IMR-90 (cell line): ENCODE data around the gene HOXA13. TPM values are rescaled to one million over a fixed set of nuclear protein-coding genes. Genes with fewer than 3 reads are reported as not detected.

Source experiments
- ATAC-seq: fragments of 200-7000 bp; cut with Tn5 transposase; 2 replicates; pipeline ENCODE4 v1.9.1; 2020; ENCODE audit warnings: low read depth, mild to moderate bottlenecking, moderate library complexity
- BruUV-seq: library from RNA; stranded (reverse); fragments of 400-500 nt; replicated peaks from 2 replicates; lab custom pipeline; 2021; lab: Mats Ljungman, UMichigan
- CTCF ChIA-PET: fragments of 300-600 bp; formaldehyde crosslinking; extraction: SDS; loops from one replicate; lab custom pipeline; 2021; ENCODE audit warnings: antibody characterized with exemption; lab: Yijun Ruan, JAX
- POLR2A ChIA-PET: fragments of 300-600 bp; sonication (Branson Sonifier 250); formaldehyde crosslinking; loops from one replicate; lab custom pipeline; 2022; ENCODE audit warnings: antibody characterized with exemption; ENCODE audit not compliant: unreplicated experiment; lab: Charles Lee
- DNase-seq: peaks from one replicate; pipeline ENCODE4 v3.0.0; 2013
- H2AFZ ChIP-seq: replicated peaks from 2 replicates; pipeline ENCODE3; 2013; ENCODE audit warnings: low read length, mild to moderate bottlenecking; ENCODE audit not compliant: poor library complexity
- H2AK5ac ChIP-seq: 2 replicates; pipeline ENCODE4 v1.6.1; 2013; ENCODE audit warnings: low read depth, low read length, inconsistent platforms
- H2AK9ac ChIP-seq: replicated peaks from 2 replicates; pipeline ENCODE3; 2013; ENCODE audit warnings: mild to moderate bottlenecking, low read depth, low read length, moderate library complexity; ENCODE audit not compliant: poor library complexity
- H2BK120ac ChIP-seq: 2 replicates; pipeline ENCODE4 v1.6.1; 2013; ENCODE audit warnings: low read depth, low read length, inconsistent platforms
- H2BK15ac ChIP-seq: 3 replicates; pipeline ENCODE4 v1.6.1; 2013; ENCODE audit warnings: low read depth, low read length, inconsistent platforms
- H2BK20ac ChIP-seq: 2 replicates; pipeline ENCODE4 v1.6.1; 2013; ENCODE audit warnings: low read depth, mild to moderate bottlenecking, inconsistent platforms, low read length, moderate library complexity
- H2BK5ac ChIP-seq: 2 replicates; pipeline ENCODE4 v1.6.1; 2013; ENCODE audit warnings: mild to moderate bottlenecking, low read depth, low read length, inconsistent platforms; ENCODE audit not compliant: poor library complexity, severe bottlenecking
- H3K14ac ChIP-seq: replicated peaks from 2 replicates; pipeline ENCODE4 v1.6.1; 2013; ENCODE audit warnings: low read depth, low read length, inconsistent platforms
- H3K18ac ChIP-seq: 2 replicates; pipeline ENCODE4 v1.6.1; 2013; ENCODE audit warnings: low read depth, low read length, control low read depth
- H3K23ac ChIP-seq: 2 replicates; pipeline ENCODE4 v1.6.1; 2013; ENCODE audit warnings: low read depth, low read length, inconsistent platforms
- H3K27ac ChIP-seq: 2 replicates; pipeline ENCODE4 v1.5.1; 2013; ENCODE audit warnings: mild to moderate bottlenecking, control low read depth, low read length; ENCODE audit not compliant: insufficient read depth
- H3K27me3 ChIP-seq: 2 replicates; pipeline ENCODE4 v1.6.1; 2013; ENCODE audit warnings: low read length; ENCODE audit not compliant: control insufficient read depth, insufficient read depth
- H3K36me3 ChIP-seq: 2 replicates; pipeline ENCODE4 v1.6.1; 2013; ENCODE audit warnings: low read length, mixed read lengths; ENCODE audit not compliant: control insufficient read depth, insufficient read depth
- H3K4ac ChIP-seq: 2 replicates; pipeline ENCODE4 v1.6.1; 2013; ENCODE audit warnings: low read depth, low read length, inconsistent platforms
- H3K4me1 ChIP-seq: 2 replicates; pipeline ENCODE4 v1.6.1; 2013; ENCODE audit warnings: low read length, mixed read lengths; ENCODE audit not compliant: control insufficient read depth, insufficient read depth
- H3K4me2 ChIP-seq: 2 replicates; pipeline ENCODE4 v1.6.1; 2013; ENCODE audit warnings: low read depth, mild to moderate bottlenecking, control low read depth, low read length, moderate library complexity
- H3K4me3 ChIP-seq: 2 replicates; pipeline ENCODE4 v1.5.1; 2013; ENCODE audit warnings: low read depth, mild to moderate bottlenecking, control low read depth, low read length, moderate library complexity; ENCODE audit not compliant: insufficient read depth
- H3K56ac ChIP-seq: 2 replicates; pipeline ENCODE4 v1.6.1; 2013; ENCODE audit warnings: low read length, inconsistent platforms; ENCODE audit not compliant: insufficient read depth; ENCODE audit errors: extremely low read depth
- H3K79me1 ChIP-seq, 2 experiments: 2 replicates each; pipeline ENCODE4 v1.6.1; 2013; ENCODE audit warnings: low read length in 2 of 2, inconsistent platforms in 1 of 2, low read depth in 1 of 2
- H3K9ac ChIP-seq: 2 replicates; pipeline ENCODE4 v1.6.1; 2013; ENCODE audit warnings: low read depth, low read length, control low read depth
- H3K9me1 ChIP-seq: 2 replicates; pipeline ENCODE4 v1.6.1; 2013; ENCODE audit warnings: low read length, inconsistent platforms; ENCODE audit not compliant: insufficient read depth
- H3K9me3 ChIP-seq: 2 replicates; pipeline ENCODE4 v1.6.1; 2013; ENCODE audit warnings: low read length; ENCODE audit not compliant: control insufficient read depth, insufficient read depth
- H4K20me1 ChIP-seq: 2 replicates; pipeline ENCODE4 v1.6.1; 2013; ENCODE audit warnings: low read length, inconsistent platforms; ENCODE audit not compliant: insufficient read depth
- H4K5ac ChIP-seq: 2 replicates; pipeline ENCODE4 v1.6.1; 2013; ENCODE audit warnings: mild to moderate bottlenecking, low read depth, low read length, control low read depth
- H4K8ac ChIP-seq, 2 experiments: 2 replicates each; pipeline ENCODE4 v1.6.1; 2013; ENCODE audit warnings: low read depth in 2 of 2, low read length in 2 of 2, control low read depth in 1 of 2, inconsistent platforms in 1 of 2
- H4K91ac ChIP-seq: 2 replicates; pipeline ENCODE4 v1.6.1; 2013; ENCODE audit warnings: low read depth, low read length, inconsistent platforms; ENCODE audit not compliant: insufficient read depth
- BHLHE40 ChIP-seq: fragments of 150-350 bp; IDR thresholded peaks from 2 replicates; pipeline ENCODE4 v1.6.1; 2016; ENCODE audit warnings: mild to moderate bottlenecking, low read depth, low read length
- CEBPB ChIP-seq: IDR thresholded peaks from 2 replicates; pipeline ENCODE4 v1.6.1; 2012; ENCODE audit warnings: low read depth, low read length, improper control_type of control experiment
- POLR2A ChIP-seq: IDR thresholded peaks from 2 replicates; pipeline ENCODE4 v1.6.1; 2012; ENCODE audit warnings: mild to moderate bottlenecking, low read depth, low read length
- WGBS, 2 experiments: methylation state at CpG; one replicate each; pipeline versions ENCODE4 v1.1.5 to v1.1.7; 2013; ENCODE audit warnings: missing lambda C conversion rate in 2 of 2; ENCODE audit not compliant: insufficient read length in 1 of 2; ENCODE audit errors: extremely low coverage in 2 of 2; 5-methylcytosine and 5-hydroxymethylcytosine counted together
- dilution Hi-C: fragments of 300-500 bp; cut with HindIII; formaldehyde crosslinking; loops from one replicate; pipeline ENCODE4 v1.14.3; 2018; ENCODE audit warnings: low sequenced_read_pairs; ENCODE audit not compliant: unreplicated experiment
- in situ Hi-C: fragments of 300-500 bp; cut with MboI; formaldehyde crosslinking; loops from 3 replicates; pipeline ENCODE4 v1.14.3; 2019; ENCODE audit warnings: low sequenced_read_pairs, inconsistent platforms, mixed read lengths
- intact Hi-C: fragments of 100-400 bp; cut with micrococcal nuclease; formaldehyde crosslinking; loops from 2 replicates; pipeline ENCODE4 v1.10.0; 2022
- microRNA-seq, 2 experiments: library from miRNA; stranded (forward) in 1 of 2; unstranded in 1 of 2; fragments of 10-50 nt in 1 of 2; fragments of <30 nt in 1 of 2; gene quantifications in 1 of 2; microRNA quantifications in 1 of 2; one replicate each; pipeline versions ENCODE3 to v1.1.0; 2013 to 2020; ENCODE audit not compliant: insufficient read depth in 1 of 2, insufficient read length in 1 of 2, unreplicated experiment in 1 of 2
- polyA plus RNA-seq, 3 experiments: library from polyadenylated mRNA; depleted of rRNA; stranded (reverse); fragments of >200 nt; gene quantifications; 2 replicates each; pipeline ENCODE4 v1.2.3, GENCODE V29; 2012; ENCODE audit warnings: low replicate concordance in 1 of 3
- small RNA-seq, 5 experiments: library from RNA; depleted of rRNA; stranded (forward); fragments of <200 nt; gene quantifications; one replicate each; pipeline ENCODE3, GENCODE V24; 2012
- total RNA-seq: library from RNA; depleted of rRNA; stranded (reverse); fragments of >200 nt; gene quantifications from 2 replicates; pipeline ENCODE4 v1.2.3, GENCODE V29; 2012; rRNA removed
- TF ChIP-seq, protein P1 (sequence below): conservative IDR thresholded peaks from 2 replicates; pipeline ENCODE4 v1.5.1; 2012; ENCODE audit warnings: mild to moderate bottlenecking, low read depth, low read length, improper control_type of control experiment

Gene HOXA13
- total and polyA plus RNA-seq, 2 of the 4 experiments (the other 2 are of a cell fraction) = not detected

DNA sequence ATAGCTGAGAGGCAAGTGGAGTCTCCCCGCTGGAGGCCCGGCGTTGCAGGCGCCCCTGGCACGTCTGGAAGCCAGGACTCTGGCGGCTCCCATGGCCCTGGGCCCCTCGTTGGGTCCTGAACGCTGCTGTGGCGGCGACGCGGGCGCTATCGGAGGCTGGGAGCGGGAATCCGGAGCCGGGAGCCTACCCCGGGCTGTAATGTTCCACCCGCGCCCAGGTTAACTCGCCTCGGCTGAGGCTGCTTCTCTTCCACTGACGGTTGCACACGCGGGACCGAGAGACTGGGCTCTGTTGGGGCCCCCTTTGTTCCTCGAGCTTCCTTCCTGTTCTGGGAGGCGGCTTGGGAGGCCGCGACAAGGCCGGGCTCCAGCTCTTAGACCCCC lies 55.1 kb downstream of the HOXA13 start:
- BruUV-seq = no TSS peak
- POLR2A ChIA-PET = no interaction called here

More for the DNA sequence above, 55.1 kb downstream of the HOXA13 start:
- CTCF ChIA-PET = interaction anchor here (0.5 to 1.9 kb wide), 12 partner anchors 8 to 1888 kb away, joined by 3 to 6 read pairs (median 4); partner anchors contain the start of gene HOXA3
- H3K4ac ChIP-seq = peak overlapping the region; percentile 79
- peaks cover 18% of the 10 kb centered on the region for H3K4me1 ChIP-seq
- no peaks in the 10 kb centered on the region for H3K9me1 ChIP-seq
- no peaks in the 10 kb centered on the region for H4K20me1 ChIP-seq
- peak overlapping the region; percentile 76; the same call in 1 of the 2 replicates for H4K91ac ChIP-seq
- H3K27me3 ChIP-seq = no peaks in the 10 kb centered on the region
- intact Hi-C loops = loop anchor here (5.0 kb wide), 2 partner anchors 1052 to 1252 kb away; no protein-coding TSS in a partner anchor
- in situ Hi-C loops = loop anchor here (5.0 to 10.0 kb wide), 3 partner anchors 42 to 950 kb away; partner anchors contain the start of gene HOXA2
- dilution Hi-C loops = no loop called here
- TF ChIP-seq CEBPB = no peak
- TF ChIP-seq, protein P1, sequence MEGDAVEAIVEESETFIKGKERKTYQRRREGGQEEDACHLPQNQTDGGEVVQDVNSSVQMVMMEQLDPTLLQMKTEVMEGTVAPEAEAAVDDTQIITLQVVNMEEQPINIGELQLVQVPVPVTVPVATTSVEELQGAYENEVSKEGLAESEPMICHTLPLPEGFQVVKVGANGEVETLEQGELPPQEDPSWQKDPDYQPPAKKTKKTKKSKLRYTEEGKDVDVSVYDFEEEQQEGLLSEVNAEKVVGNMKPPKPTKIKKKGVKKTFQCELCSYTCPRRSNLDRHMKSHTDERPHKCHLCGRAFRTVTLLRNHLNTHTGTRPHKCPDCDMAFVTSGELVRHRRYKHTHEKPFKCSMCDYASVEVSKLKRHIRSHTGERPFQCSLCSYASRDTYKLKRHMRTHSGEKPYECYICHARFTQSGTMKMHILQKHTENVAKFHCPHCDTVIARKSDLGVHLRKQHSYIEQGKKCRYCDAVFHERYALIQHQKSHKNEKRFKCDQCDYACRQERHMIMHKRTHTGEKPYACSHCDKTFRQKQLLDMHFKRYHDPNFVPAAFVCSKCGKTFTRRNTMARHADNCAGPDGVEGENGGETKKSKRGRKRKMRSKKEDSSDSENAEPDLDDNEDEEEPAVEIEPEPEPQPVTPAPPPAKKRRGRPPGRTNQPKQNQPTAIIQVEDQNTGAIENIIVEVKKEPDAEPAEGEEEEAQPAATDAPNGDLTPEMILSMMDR = no peak
- TF ChIP-seq POLR2A = peak; percentile 18
- TF ChIP-seq BHLHE40 = no peak
- H2BK20ac ChIP-seq = peak overlapping the region; percentile 30; the same call in 1 of the 2 replicates
- peak overlapping the region; percentile 86 for H3K23ac ChIP-seq
- H2AFZ ChIP-seq = peak overlapping the region; percentile 90
- peaks cover 9 to 35% of the 10 kb centered on the region in 2 experiments; a peak in 3 of 4 replicates for H3K79me1 ChIP-seq
- peak overlapping the region; percentile 80 for H3K27ac ChIP-seq
- peak overlapping the region; percentile 83 for H3K4me2 ChIP-seq
- no peak overlapping the region for H2AK5ac ChIP-seq
- no peak for ATAC-seq
- H3K14ac ChIP-seq = peak overlapping the region; percentile 51
- H3K9me3 ChIP-seq = no peaks in the 10 kb centered on the region
- peak overlapping the region; percentile 56; the same call in 1 of the 2 replicates for H3K56ac ChIP-seq
- 2% methylated on average over 26 of the region's 31 CpGs; no CpG with 5 or more reads in 1 of the 2 experiments for WGBS, 2 experiments
- peak overlapping the region; percentile 33; the same call in 1 of the 3 replicates for H2BK15ac ChIP-seq
- H2BK5ac ChIP-seq = peak overlapping the region; percentile 66
- peak overlapping the region; percentile 69 for H2AK9ac ChIP-seq
- H3K4me3 ChIP-seq = peak overlapping the region; percentile 40
- peak overlapping the region; percentile 73 for H2BK120ac ChIP-seq
- peak overlapping the region; percentile 58 to 84 for H4K8ac ChIP-seq
- H3K36me3 ChIP-seq = peaks cover 9% of the 10 kb centered on the region
- no peak for DNase-seq
- H4K5ac ChIP-seq = peak overlapping the region; percentile 76; the same call in 1 of the 2 replicates
- peak overlapping the region; percentile 77; the same call in 1 of the 2 replicates for H3K18ac ChIP-seq
- peak overlapping the region; percentile 87 for H3K9ac ChIP-seq

Small RNA genes lying within 50 kb of the gene (microRNA-seq; reads per million reads assigned to microRNA genes)
- gene AC004080.5 (ENCODE audit: insufficient read depth, insufficient read length) (not detected), gene MIR196B (ENCODE audit: unreplicated experiment) (6.9 reads per million, percentile 15 among the genes with 10 or more reads in this experiment), gene RF02140 (ENCODE audit: insufficient read depth, insufficient read length) (not detected), gene RF02141 (ENCODE audit: insufficient read depth, insufficient read length) (not detected)

Small RNA genes lying within 50 kb of the gene (small RNA-seq; reads per million reads assigned to genes)
- gene AC004080.5 = 0 reads per million in 5 experiments
- gene RF02140 = 0 reads per million in 5 experiments
- 0 reads per million in 5 experiments for gene RF02141

Other genes with a start within 250 kb of the HOXA13 start
- 0.54 and 0.83 TPM in 2 replicates for gene HOXA1, start 104.1 kb downstream of the HOXA13 start, total RNA-seq
- gene HOXA1, start 104.1 kb downstream of the HOXA13 start, polyA plus RNA-seq (2012; rRNA removed) = 1.7 and 1.8 TPM in 2 replicates
- gene HOXA2, start 97.4 kb downstream of the HOXA13 start, total RNA-seq = 1.6 and 1.7 TPM in 2 replicates
- 2.4 and 3.9 TPM in 2 replicates for gene HOXA2, start 97.4 kb downstream of the HOXA13 start, polyA plus RNA-seq (2012; rRNA removed)
- gene HOXA4, start 69.3 kb downstream of the HOXA13 start, total RNA-seq = 0.36 and 1.1 TPM in 2 replicates
- gene HOXA4, start 69.3 kb downstream of the HOXA13 start, polyA plus RNA-seq (2012; rRNA removed) = 7.2 and 8.0 TPM in 2 replicates
- gene HOXA5, start 56.4 kb downstream of the HOXA13 start, total RNA-seq = 19.9 and 23.9 TPM in 2 replicates
- gene HOXA5, start 56.4 kb downstream of the HOXA13 start, polyA plus RNA-seq (2012; rRNA removed) = 28.1 and 29.4 TPM in 2 replicates
- gene HOXA6, start 52.3 kb downstream of the HOXA13 start, total RNA-seq = 1.4 and 1.7 TPM in 2 replicates
- 1.8 and 2.1 TPM in 2 replicates for gene HOXA6, start 52.3 kb downstream of the HOXA13 start, polyA plus RNA-seq (2012; rRNA removed)
- gene HOXA3, start 47.5 kb downstream of the HOXA13 start, total RNA-seq = 0.83 and 0.90 TPM in 2 replicates
- gene HOXA3, start 47.5 kb downstream of the HOXA13 start, polyA plus RNA-seq (2012; rRNA removed) = 5.4 and 8.8 TPM in 2 replicates
- under 0.01 and 0.18 TPM in 2 replicates for gene HOXA7, start 43.4 kb downstream of the HOXA13 start, total RNA-seq
- 1.7 TPM in 2 replicates for gene HOXA7, start 43.4 kb downstream of the HOXA13 start, polyA plus RNA-seq (2012; rRNA removed)
- 0.18 and 0.28 TPM in 2 replicates for gene HOXA9, start 34.6 kb downstream of the HOXA13 start, total RNA-seq
- 0.32 and 0.59 TPM in 2 replicates for gene HOXA9, start 34.6 kb downstream of the HOXA13 start, polyA plus RNA-seq (2012; rRNA removed)
- 0.18 and 0.28 TPM in 2 replicates for gene HOXA10, start 25.8 kb downstream of the HOXA13 start, total RNA-seq
- gene HOXA10, start 25.8 kb downstream of the HOXA13 start, polyA plus RNA-seq (2012; rRNA removed) = 0.10 TPM in 2 replicates
- not detected in 2 replicates for gene HOXA11, start 14.9 kb downstream of the HOXA13 start, total RNA-seq
- 0.04 and 0.05 TPM in 2 replicates for gene HOXA11, start 14.9 kb downstream of the HOXA13 start, polyA plus RNA-seq (2012; rRNA removed)
- gene EVX1, start 42.7 kb upstream of the HOXA13 start, total RNA-seq = not detected in 2 replicates
- gene EVX1, start 42.7 kb upstream of the HOXA13 start, polyA plus RNA-seq (2012; rRNA removed) = not detected in 2 replicates